Measurements from ENCODE around the gene VPS25. TPM values are rescaled to one million over a fixed set of nuclear protein-coding genes. Genes with fewer than 3 reads are reported as not detected.

VPS25 gene
- total and polyA plus RNA-seq, 9 of the 15 experiments (the other 6 are each of a cell fraction or from before 2014, with no cell fraction given), result 123 to 352 (median 180) TPM

GRCh38 chr17:42750739-42751344 lies 22.4 kb upstream of the VPS25 start (continued):
- peak; percentile 86 for TF ChIP-seq SOX6 (IDR thresholded peaks at IDR 0.05)
- peak; percentile 30; the same call in 1 of the 2 replicates for TF ChIP-seq ZNF449 (CRISPR knock-in tag; IDR thresholded peaks at IDR 0.05)
- TF ChIP-seq RNF2 (IDR thresholded peaks at IDR 0.05), result peak; percentile 73; the same call in 1 of the 2 replicates
- no peak for TF ChIP-seq THAP12 (CRISPR knock-in tag; IDR thresholded peaks at IDR 0.05)
- no peak for TF ChIP-seq STAT6 (CRISPR knock-in tag; IDR thresholded peaks at IDR 0.05)
- peak; percentile 72; the same call in 1 of the 2 replicates for TF ChIP-seq PHF21A (IDR thresholded peaks at IDR 0.05; ENCODE audit: borderline replicate concordance, low read depth)
- no peak for TF ChIP-seq ZNF316 (IDR thresholded peaks at IDR 0.05)
- peak; percentile 76 for TF ChIP-seq ZNF311 (CRISPR knock-in tag; IDR thresholded peaks at IDR 0.05)
- no peak for TF ChIP-seq ZNF655 (CRISPR knock-in tag; IDR thresholded peaks at IDR 0.05)
- TF ChIP-seq SMARCE1 (IDR thresholded peaks at IDR 0.05), result peak; percentile 89
- TF ChIP-seq SAP30 (IDR thresholded peaks at IDR 0.05; ENCODE audit: borderline replicate concordance, insufficient read depth, low read depth, low read length, poor library complexity, severe bottlenecking), result no peak
- TF ChIP-seq NBN (IDR thresholded peaks at IDR 0.05; ENCODE audit: low read depth), result 0 out of 2 replicates have a peak, but pooled peaks have one; percentile 32
- peak; percentile 62; the same call in 1 of the 2 replicates for TF ChIP-seq NCOA1 (IDR thresholded peaks at IDR 0.05; ENCODE audit: low read depth)
